Nephron progenitor cell (in vitro differentiated cells): ENCODE results near the gene ACTR10.
"Not testable (repeated sequence)": the region's sequence is repeated elsewhere in the genome, so short reads cannot be mapped to it uniquely, and the experiment has no call there.

Source experiments
- DNase-seq: peaks from one replicate; pipeline ENCODE4 v3.0.0; 2021
- H3K27ac Mint-ChIP-seq: 2 replicates; pipeline ENCODE4 v1.8.0; 2021; ENCODE audit warnings: mild to moderate bottlenecking, moderate library complexity, mixed read lengths
- H3K27me3 Mint-ChIP-seq: 2 replicates; pipeline ENCODE4 v1.8.0; 2021; ENCODE audit warnings: mild to moderate bottlenecking, low read depth, mixed read lengths; ENCODE audit not compliant: poor library complexity
- H3K36me3 Mint-ChIP-seq: 2 replicates; pipeline ENCODE4 v1.8.0; 2021; ENCODE audit warnings: low read depth, mixed read lengths
- H3K4me1 Mint-ChIP-seq: 2 replicates; pipeline ENCODE4 v1.8.0; 2021; ENCODE audit warnings: mixed read lengths
- H3K4me3 Mint-ChIP-seq: 2 replicates; pipeline ENCODE4 v1.8.0; 2021; ENCODE audit warnings: mild to moderate bottlenecking, moderate library complexity, mixed read lengths
- H3K9me3 Mint-ChIP-seq: 2 replicates; pipeline ENCODE4 v1.8.0; 2021; ENCODE audit warnings: mild to moderate bottlenecking, moderate library complexity, mixed read lengths
- CTCF ChIP-seq: fragments of 200-600 bp; sonication (generic); IDR thresholded peaks from 2 replicates; pipeline ENCODE4 v1.5.0; 2021; ENCODE audit warnings: antibody characterized with exemption

ACTR10 gene

GRCh38 chr14:58249611-58250010 is 49.7 kb downstream of the ACTR10 start:
- no peak for DNase-seq
- Mint-ChIP-seq H3K9me3 (no peaks in the 10 kb centered on the region), H3K27me3 (peaks cover 4% of the 10 kb centered on the region), H3K4me1 (peaks cover 22% of the 10 kb centered on the region), H3K4me3 (no peak overlapping the region), H3K36me3 (peaks cover 29% of the 10 kb centered on the region), H3K27ac (no peak overlapping the region)
- no peak for TF ChIP-seq CTCF

GRCh38 chr14:58258156-58258555 is 58.2 kb downstream of the ACTR10 start:
- Mint-ChIP-seq H3K27ac (no peak overlapping the region), H3K9me3 (no peaks in the 10 kb centered on the region), H3K27me3 (no peaks in the 10 kb centered on the region), H3K4me3 (no peak overlapping the region), H3K4me1 (no peaks in the 10 kb centered on the region), H3K36me3 (peaks cover 50% of the 10 kb centered on the region)
- no peak for DNase-seq
- no peak for TF ChIP-seq CTCF

- H3K4me3 Mint-ChIP-seq, H3K9me3 Mint-ChIP-seq: not testable (repeated sequence)
- H3K36me3 Mint-ChIP-seq, result peaks cover 64% of the 10 kb centered on the region
Observed at GRCh38 chr14:58262005-58262404, 62.1 kb downstream of the ACTR10 start.

GRCh38 chr14:58265401-58265800 is 65.5 kb downstream of the ACTR10 start:
- DNase-seq, result no peak
- H3K4me3 Mint-ChIP-seq, result no peak overlapping the region
- peak overlapping the region; percentile 69 for H3K27ac Mint-ChIP-seq
- no peaks in the 10 kb centered on the region for H3K9me3 Mint-ChIP-seq
- no peak for TF ChIP-seq CTCF
- H3K36me3 Mint-ChIP-seq, result peaks cover 72% of the 10 kb centered on the region
- no peaks in the 10 kb centered on the region for H3K4me1 Mint-ChIP-seq
- no peaks in the 10 kb centered on the region for H3K27me3 Mint-ChIP-seq

More at GRCh38 chr14:58262005-58262404, 62.1 kb downstream of the ACTR10 start:
- H3K4me1 Mint-ChIP-seq, DNase-seq, H3K27ac Mint-ChIP-seq, H3K27me3 Mint-ChIP-seq: not testable (repeated sequence)

- Mint-ChIP-seq H3K36me3 (peaks cover 84% of the 10 kb centered on the region), H3K4me3 (no peak overlapping the region), H3K27me3 (no peaks in the 10 kb centered on the region), H3K4me1 (no peaks in the 10 kb centered on the region), H3K27ac (no peak overlapping the region), H3K9me3 (no peaks in the 10 kb centered on the region)
- TF ChIP-seq CTCF, result no peak
- no peak for DNase-seq
Observed at GRCh38 chr14:58270628-58271027, 70.7 kb downstream of the ACTR10 start.

- Mint-ChIP-seq H3K4me3 (no peak overlapping the region), H3K27me3 (no peaks in the 10 kb centered on the region), H3K36me3 (peaks cover 72% of the 10 kb centered on the region), H3K4me1 (no peaks in the 10 kb centered on the region), H3K27ac (no peak overlapping the region), H3K9me3 (no peaks in the 10 kb centered on the region)
- TF ChIP-seq CTCF, result no peak
- no peak for DNase-seq
Observed at GRCh38 chr14:58272588-58273372, 72.8 kb downstream of the ACTR10 start.
